Measurements from ENCODE around the gene CARMIL1. TPM values are rescaled to one million over a fixed set of nuclear protein-coding genes. Genes with fewer than 3 reads are reported as not detected.
"Not testable (repeated sequence)": the region's sequence is repeated elsewhere in the genome, so short reads cannot be mapped to it uniquely, and the experiment has no call there.

The CARMIL1 gene
- total RNA-seq, 1 donor from 2014 or later = 19.1 TPM

DNA sequence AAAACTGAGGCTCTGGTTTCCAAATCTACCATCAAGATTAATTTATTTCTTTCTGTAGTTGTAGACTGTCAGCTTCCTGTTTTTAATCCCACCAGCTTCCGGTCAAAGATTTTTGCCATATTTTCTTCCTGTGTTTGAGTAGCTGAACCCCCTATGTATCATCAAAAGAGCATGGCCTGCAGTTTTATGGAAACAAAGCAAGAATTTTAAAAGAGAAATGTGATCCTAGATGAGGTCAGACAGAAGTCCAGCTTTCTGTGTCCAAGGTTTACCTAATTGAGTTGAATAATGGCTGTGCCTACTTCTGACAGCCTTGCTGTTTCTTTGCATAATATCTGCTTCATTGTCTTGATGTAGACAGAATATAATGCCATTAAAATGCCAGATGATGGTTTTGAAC lies 163.7 kb downstream of the CARMIL1 start:
- no peaks in the 10 kb centered on the region for H3K79me2 ChIP-seq (ENCODE audit: insufficient read depth, low read length)
- no peak overlapping the region for H3K27ac ChIP-seq (ENCODE audit: low read depth, low read length)
- peaks cover 10% of the 10 kb centered on the region for H3K36me3 Mint-ChIP-seq (ENCODE audit: low read depth, unreplicated experiment)
- no peak overlapping the region for H3K4me3 Mint-ChIP-seq (ENCODE audit: unreplicated experiment)
- no peak overlapping the region for H3K9ac ChIP-seq (ENCODE audit: low read length)
- no peak overlapping the region for H3K27ac Mint-ChIP-seq (ENCODE audit: unreplicated experiment)
- no peak for TF ChIP-seq EZH2 (IDR thresholded peaks at IDR 0.05; ENCODE audit: insufficient read depth, low read length)
- TF ChIP-seq, protein P1, sequence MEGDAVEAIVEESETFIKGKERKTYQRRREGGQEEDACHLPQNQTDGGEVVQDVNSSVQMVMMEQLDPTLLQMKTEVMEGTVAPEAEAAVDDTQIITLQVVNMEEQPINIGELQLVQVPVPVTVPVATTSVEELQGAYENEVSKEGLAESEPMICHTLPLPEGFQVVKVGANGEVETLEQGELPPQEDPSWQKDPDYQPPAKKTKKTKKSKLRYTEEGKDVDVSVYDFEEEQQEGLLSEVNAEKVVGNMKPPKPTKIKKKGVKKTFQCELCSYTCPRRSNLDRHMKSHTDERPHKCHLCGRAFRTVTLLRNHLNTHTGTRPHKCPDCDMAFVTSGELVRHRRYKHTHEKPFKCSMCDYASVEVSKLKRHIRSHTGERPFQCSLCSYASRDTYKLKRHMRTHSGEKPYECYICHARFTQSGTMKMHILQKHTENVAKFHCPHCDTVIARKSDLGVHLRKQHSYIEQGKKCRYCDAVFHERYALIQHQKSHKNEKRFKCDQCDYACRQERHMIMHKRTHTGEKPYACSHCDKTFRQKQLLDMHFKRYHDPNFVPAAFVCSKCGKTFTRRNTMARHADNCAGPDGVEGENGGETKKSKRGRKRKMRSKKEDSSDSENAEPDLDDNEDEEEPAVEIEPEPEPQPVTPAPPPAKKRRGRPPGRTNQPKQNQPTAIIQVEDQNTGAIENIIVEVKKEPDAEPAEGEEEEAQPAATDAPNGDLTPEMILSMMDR (IDR thresholded peaks at IDR 0.05; ENCODE audit: insufficient read depth, low read depth, low read length) = no peak
- H3K4me1 Mint-ChIP-seq (ENCODE audit: low read depth, unreplicated experiment) = peaks cover 12% of the 10 kb centered on the region
- H3K27me3 Mint-ChIP-seq (ENCODE audit: low read depth, unreplicated experiment) = no peaks in the 10 kb centered on the region
- no peaks in the 10 kb centered on the region for H3K9me3 ChIP-seq (ENCODE audit: insufficient read depth, low read depth, low read length)
- FAIRE-seq (no peak), DNase-seq (ENCODE audit: low read depth) (peak; percentile 16)
- H3K27me3 ChIP-seq (ENCODE audit: insufficient read depth, low read length) = no peaks in the 10 kb centered on the region
- no peak overlapping the region for H2AFZ ChIP-seq (ENCODE audit: low read depth, low read length)
- H3K36me3 ChIP-seq (ENCODE audit: insufficient read depth, low read length) = no peaks in the 10 kb centered on the region
- peaks cover 3% of the 10 kb centered on the region for H3K9me3 Mint-ChIP-seq (ENCODE audit: unreplicated experiment)
- no peak overlapping the region for H3K4me3 ChIP-seq (ENCODE audit: insufficient read depth, low read depth, low read length)
- no peaks in the 10 kb centered on the region for H3K4me1 ChIP-seq (ENCODE audit: insufficient read depth, low read length)
- H3K4me2 ChIP-seq (ENCODE audit: low read length) = no peak overlapping the region
- H4K20me1 ChIP-seq (ENCODE audit: insufficient read depth, low read length) = no peaks in the 10 kb centered on the region

- H3K36me3 ChIP-seq (ENCODE audit: insufficient read depth, low read length); FAIRE-seq: not testable (repeated sequence)
Measured at GRCh38 chr6:25444521-25444920, 165.3 kb downstream of the CARMIL1 start.

GRCh38 chr6:25446830-25447569 lies 167.8 kb downstream of the CARMIL1 start:
- H3K36me3 Mint-ChIP-seq (ENCODE audit: low read depth, unreplicated experiment) = peaks cover 8% of the 10 kb centered on the region
- peaks cover 34% of the 10 kb centered on the region for H3K4me1 Mint-ChIP-seq (ENCODE audit: low read depth, unreplicated experiment)
- Histone ChIP-seq H3K4me2 (ENCODE audit: low read length) (no peak overlapping the region), H3K36me3 (ENCODE audit: insufficient read depth, low read length) (no peaks in the 10 kb centered on the region), H3K9me3 (ENCODE audit: insufficient read depth, low read depth, low read length) (no peaks in the 10 kb centered on the region), H3K9ac (ENCODE audit: low read length) (no peak overlapping the region), H3K27ac (ENCODE audit: low read depth, low read length) (no peak overlapping the region), H2AFZ (ENCODE audit: low read depth, low read length) (no peak overlapping the region), H4K20me1 (ENCODE audit: insufficient read depth, low read length) (no peaks in the 10 kb centered on the region), H3K4me1 (ENCODE audit: insufficient read depth, low read length) (no peaks in the 10 kb centered on the region), H3K4me3 (ENCODE audit: insufficient read depth, low read depth, low read length) (no peak overlapping the region), H3K27me3 (ENCODE audit: insufficient read depth, low read length) (no peaks in the 10 kb centered on the region), H3K79me2 (ENCODE audit: insufficient read depth, low read length) (no peaks in the 10 kb centered on the region)
- no peak for TF ChIP-seq EZH2 (IDR thresholded peaks at IDR 0.05; ENCODE audit: insufficient read depth, low read length)
- TF ChIP-seq, protein P1 (IDR thresholded peaks at IDR 0.05; ENCODE audit: insufficient read depth, low read depth, low read length) = no peak
- no peak overlapping the region for H3K4me3 Mint-ChIP-seq (ENCODE audit: unreplicated experiment)
- H3K9me3 Mint-ChIP-seq (ENCODE audit: unreplicated experiment) = peaks cover 3% of the 10 kb centered on the region
- no peak for DNase-seq (ENCODE audit: low read depth)
- no peaks in the 10 kb centered on the region for H3K27me3 Mint-ChIP-seq (ENCODE audit: low read depth, unreplicated experiment)
- no peak overlapping the region for H3K27ac Mint-ChIP-seq (ENCODE audit: unreplicated experiment)
- FAIRE-seq = no peak

More at GRCh38 chr6:25444521-25444920, 165.3 kb downstream of the CARMIL1 start:
- Mint-ChIP-seq H3K36me3 (ENCODE audit: low read depth, unreplicated experiment) (peaks cover 10% of the 10 kb centered on the region), H3K4me1 (ENCODE audit: low read depth, unreplicated experiment) (peaks cover 26% of the 10 kb centered on the region)
- not testable (repeated sequence) for DNase-seq (ENCODE audit: low read depth); H3K79me2 ChIP-seq (ENCODE audit: insufficient read depth, low read length); H3K9ac ChIP-seq (ENCODE audit: low read length); H3K4me3 Mint-ChIP-seq (ENCODE audit: unreplicated experiment); H4K20me1 ChIP-seq (ENCODE audit: insufficient read depth, low read length); H3K9me3 Mint-ChIP-seq (ENCODE audit: unreplicated experiment); H3K4me1 ChIP-seq (ENCODE audit: insufficient read depth, low read length); H2AFZ ChIP-seq (ENCODE audit: low read depth, low read length); H3K27ac ChIP-seq (ENCODE audit: low read depth, low read length); H3K4me2 ChIP-seq (ENCODE audit: low read length); H3K4me3 ChIP-seq (ENCODE audit: insufficient read depth, low read depth, low read length); H3K9me3 ChIP-seq (ENCODE audit: insufficient read depth, low read depth, low read length); H3K27ac Mint-ChIP-seq (ENCODE audit: unreplicated experiment); H3K27me3 ChIP-seq (ENCODE audit: insufficient read depth, low read length); H3K27me3 Mint-ChIP-seq (ENCODE audit: low read depth, unreplicated experiment)

Data from astrocyte (in vitro differentiated cells and primary cell).